GM13976 (cell line): ENCODE measurements around the gene CCL28.

Experiments
- DNase-seq: peaks from one replicate; pipeline ENCODE4 v3.0.0; 2012; ENCODE audit warnings: low spot score
- CTCF ChIP-seq: IDR thresholded peaks from 2 replicates; pipeline ENCODE4 v1.5.1; 2012; ENCODE audit warnings: borderline replicate concordance, mild to moderate bottlenecking; ENCODE audit not compliant: insufficient read depth; ENCODE audit errors: extremely low read depth, missing control alignments, control extremely low read depth
- in situ Hi-C: fragments of 300-500 bp; cut with MboI; formaldehyde crosslinking; loops from one replicate; pipeline ENCODE4 v1.12.0; 2022; ENCODE audit warnings: low sequenced_read_pairs, mixed read lengths, inconsistent platforms; ENCODE audit not compliant: unreplicated experiment

The CCL28 gene

GRCh38 chr5:43420241-43420640, 8.1 kb upstream of the CCL28 start:
- in situ Hi-C loops, result no loop called here
- DNase-seq, result no peak
- TF ChIP-seq CTCF, result no peak

- no peak for DNase-seq
- in situ Hi-C loops, result no loop called here
- TF ChIP-seq CTCF, result no peak
Observed at GRCh38 chr5:43418561-43418960, 6.4 kb upstream of the CCL28 start.

GRCh38 chr5:43416803-43417394, 4.7 kb upstream of the CCL28 start:
- TF ChIP-seq CTCF, result no peak
- DNase-seq, result no peak
- in situ Hi-C loops, result no loop called here

GRCh38 chr5:43415935-43416802, 4.0 kb upstream of the CCL28 start:
- TF ChIP-seq CTCF, result no peak
- DNase-seq, result no peak
- in situ Hi-C loops, result no loop called here

- TF ChIP-seq CTCF, result no peak
- DNase-seq, result no peak
- in situ Hi-C loops, result no loop called here
Observed at GRCh38 chr5:43413966-43414365, 1.8 kb upstream of the CCL28 start.

- no peak for TF ChIP-seq CTCF
- DNase-seq, result no peak
- in situ Hi-C loops, result no loop called here
Observed at GRCh38 chr5:43412644-43413043, 453 bp upstream of the CCL28 start.
